Activated CD4-positive, CD25-positive, alpha-beta regulatory T cell treated with anti-CD3 and anti-CD28 coated beads, Interleukin-2, amount 50 U/mL, for 72 hours (primary cell): ENCODE data around the gene CAMK1D.
"Not testable (repeated sequence)": the region's sequence is repeated elsewhere in the genome, so short reads cannot be mapped to it uniquely, and the experiment has no call there.

ENCODE experiments used
- DNase-seq: peaks from one replicate; pipeline ENCODE4 v3.0.0; 2021

Gene CAMK1D

GRCh38 chr10:12341526-12341925, 7.8 kb upstream of the CAMK1D start:
- no peak for DNase-seq

DNA sequence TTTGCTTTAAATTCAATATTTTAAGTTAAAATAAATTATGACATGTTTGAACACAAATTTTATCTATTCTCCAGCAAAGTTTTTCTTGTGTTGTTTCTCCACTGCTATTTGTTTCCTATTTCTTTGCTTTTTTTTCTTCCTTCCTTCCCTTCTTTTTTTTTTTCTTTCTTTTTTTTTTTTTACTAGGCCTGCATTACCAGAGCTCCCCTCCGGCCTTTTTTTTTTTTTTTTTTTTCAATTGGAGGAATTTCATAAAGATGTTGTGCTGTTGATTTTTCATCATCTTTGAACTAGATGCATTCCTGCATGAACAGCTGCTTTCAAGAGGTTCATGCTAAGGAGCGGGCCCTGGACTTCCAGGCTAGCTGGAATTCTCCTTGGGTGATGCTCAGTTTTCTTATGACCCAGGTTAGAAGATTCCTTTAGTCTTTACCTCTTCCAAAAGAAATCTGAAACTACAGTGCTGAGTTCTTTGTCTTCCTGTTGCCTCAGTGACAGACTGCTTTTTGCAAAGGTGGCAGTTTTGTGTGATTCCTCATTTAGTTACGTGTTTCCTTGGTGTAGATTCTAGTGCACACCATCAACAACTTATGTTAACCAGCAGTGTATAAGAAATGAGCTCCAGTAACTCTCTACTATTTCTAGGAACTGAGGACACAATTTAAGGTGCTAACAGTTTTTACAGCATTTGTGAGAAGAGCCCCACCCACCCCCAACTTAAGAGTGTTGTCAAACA, 4.8 kb upstream of the CAMK1D start:
- DNase-seq = no peak

DNA sequence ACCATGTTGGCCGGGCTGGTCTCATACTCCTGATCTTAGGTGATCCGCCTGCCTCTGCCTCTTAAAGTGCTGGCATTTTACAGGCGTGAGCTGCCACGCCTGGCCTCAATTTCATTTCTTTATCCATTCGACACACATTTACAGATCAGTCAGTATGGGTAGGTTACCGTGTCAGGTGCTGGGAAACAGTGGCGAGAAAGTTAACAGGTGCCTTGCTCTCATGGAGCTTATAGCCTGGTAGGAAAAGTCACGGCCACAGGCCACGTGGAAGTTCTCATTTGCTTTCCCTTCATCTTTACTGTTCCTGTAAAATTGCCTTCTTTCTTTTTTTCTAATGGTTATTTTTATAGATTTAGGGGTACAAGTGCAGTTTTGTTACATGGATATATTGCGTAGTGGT, 2.6 kb upstream of the CAMK1D start:
- no peak for DNase-seq

DNA sequence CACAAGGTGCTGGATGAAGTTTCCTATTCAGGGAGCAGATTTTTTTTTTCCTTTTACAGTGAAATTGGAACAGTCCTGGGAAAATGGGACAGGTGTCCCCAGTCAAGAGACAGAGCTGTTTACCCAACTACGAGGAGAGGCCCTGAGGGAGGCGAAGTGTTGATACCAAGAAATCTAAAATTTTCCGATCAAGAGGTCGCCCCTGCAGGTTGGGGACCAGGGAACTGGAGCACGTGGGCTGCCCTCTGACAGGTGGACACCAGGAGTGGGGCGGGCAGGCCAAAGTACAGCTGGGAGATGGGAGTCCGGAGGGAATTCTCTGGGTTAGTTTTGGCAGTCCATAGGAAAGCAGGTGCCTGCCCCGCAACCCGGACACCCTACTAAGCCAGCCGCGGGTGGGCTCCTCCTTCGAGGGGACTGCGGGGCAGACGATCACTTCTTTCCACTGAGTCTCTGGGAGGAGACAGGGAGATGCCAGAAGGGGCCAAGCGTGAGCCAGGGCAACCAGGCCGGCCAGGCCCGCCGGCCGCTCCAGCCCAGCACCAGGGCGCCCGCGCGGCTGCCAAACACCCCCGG, 965 bp upstream of the CAMK1D start:
- DNase-seq = no peak

GRCh38 chr10:12349629-12350166, 351 bp downstream of the CAMK1D start:
- no peak for DNase-seq

GRCh38 chr10:12350167-12350872, 973 bp downstream of the CAMK1D start:
- DNase-seq = peak; percentile 40

DNA sequence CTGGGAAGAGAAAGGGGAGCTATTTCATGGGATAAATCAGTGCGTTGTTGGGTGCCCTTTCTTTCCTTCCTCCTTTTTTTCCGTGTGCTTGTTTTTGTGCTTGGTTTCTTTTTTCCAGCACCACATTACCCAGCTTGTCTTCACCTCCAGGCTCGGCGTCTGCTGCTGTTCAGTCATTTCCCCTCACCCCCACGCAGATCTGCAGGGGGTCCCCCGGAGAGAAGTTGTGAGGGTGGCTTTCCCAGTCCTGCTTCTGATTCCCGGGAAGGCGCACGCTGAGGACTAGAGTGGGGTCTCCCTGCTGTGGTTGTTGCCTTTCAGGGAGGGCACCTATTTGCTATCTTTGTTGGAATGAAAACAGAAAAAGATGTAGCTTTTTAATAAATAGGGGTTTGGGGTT, 1.6 kb downstream of the CAMK1D start:
- DNase-seq = no peak

DNA sequence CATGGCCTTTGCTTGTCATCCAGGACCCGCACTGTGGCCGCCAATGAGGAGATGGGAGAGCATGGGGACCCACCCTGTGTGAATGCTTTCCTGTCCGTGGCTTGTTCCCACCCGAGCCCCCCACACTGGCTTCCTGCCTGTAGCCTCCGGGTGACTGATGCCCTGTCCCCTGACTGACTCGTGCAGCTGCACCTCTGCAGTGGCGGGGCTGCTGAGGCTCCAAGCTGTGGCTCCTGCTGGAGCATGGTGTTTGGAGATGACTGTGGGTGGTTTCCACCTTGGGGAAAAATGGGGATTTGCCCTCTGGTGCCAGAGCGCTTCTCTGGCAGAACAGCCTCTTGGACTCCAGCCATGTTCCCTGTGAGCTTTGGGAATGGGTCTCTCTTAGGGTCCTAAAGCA, 2.1 kb downstream of the CAMK1D start:
- no peak for DNase-seq

DNA sequence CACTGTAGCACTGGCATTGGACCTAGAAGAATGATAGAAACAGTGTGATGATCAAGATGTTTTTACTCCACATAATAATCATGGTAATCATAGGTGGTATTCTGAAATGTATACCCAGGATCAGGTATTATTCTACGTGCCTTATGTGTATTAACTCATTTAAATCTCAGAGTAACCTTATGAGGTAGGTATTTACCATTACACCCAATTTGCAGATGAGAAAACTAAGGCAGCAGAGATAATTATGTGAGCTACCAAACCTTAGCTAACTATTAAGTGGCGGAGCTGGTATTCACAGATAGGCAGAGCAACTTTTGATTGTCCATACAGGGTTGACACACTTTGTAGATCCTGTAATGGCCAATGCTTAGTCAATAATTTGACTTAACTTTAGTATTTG, 2.5 kb downstream of the CAMK1D start:
- DNase-seq = no peak

GRCh38 chr10:12353399-12354242, 4.3 kb downstream of the CAMK1D start:
- DNase-seq = no peak

- not testable (repeated sequence) for DNase-seq
Observed at GRCh38 chr10:12354696-12355095, 5.3 kb downstream of the CAMK1D start.

GRCh38 chr10:12355384-12355783, 6.0 kb downstream of the CAMK1D start:
- no peak for DNase-seq

DNA sequence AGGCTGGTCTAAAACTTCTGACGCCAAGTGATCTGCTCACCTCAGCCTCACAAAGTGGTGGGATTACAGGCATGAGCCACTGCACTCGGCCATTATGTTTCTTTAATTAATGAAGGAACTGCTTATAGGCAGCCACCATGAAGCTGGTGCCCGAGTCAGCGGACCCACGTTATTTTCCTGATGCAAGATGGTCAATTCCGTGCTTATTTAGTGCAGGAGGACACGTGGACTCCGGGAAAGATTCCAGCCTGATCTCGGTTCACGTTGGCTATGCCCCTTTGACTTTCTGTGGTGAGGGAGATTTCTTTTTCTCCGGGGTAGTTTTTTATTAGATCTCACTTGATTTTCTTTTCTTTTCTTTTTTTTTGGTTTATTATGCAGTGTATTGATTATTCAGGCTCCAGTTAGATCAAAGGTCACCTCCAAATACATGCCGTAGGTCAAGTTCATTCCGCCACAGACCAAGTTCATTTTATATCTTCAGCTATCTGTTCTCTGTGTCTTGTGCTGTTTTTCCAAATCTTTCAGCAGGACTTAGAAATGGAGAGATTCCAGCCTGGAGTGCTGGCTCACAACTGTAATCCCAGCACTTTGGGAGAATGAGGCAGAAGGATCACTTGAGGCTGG, 8.3 kb downstream of the CAMK1D start:
- no peak for DNase-seq

- no peak for DNase-seq
Observed at GRCh38 chr10:12358863-12359564, 9.7 kb downstream of the CAMK1D start.

- no peak for DNase-seq
Observed at GRCh38 chr10:12360461-12360860, 11.1 kb downstream of the CAMK1D start.

GRCh38 chr10:12361115-12361514, 11.8 kb downstream of the CAMK1D start:
- not testable (repeated sequence) for DNase-seq

- DNase-seq = no peak
Observed at GRCh38 chr10:12364559-12364958, 15.2 kb downstream of the CAMK1D start.

DNA sequence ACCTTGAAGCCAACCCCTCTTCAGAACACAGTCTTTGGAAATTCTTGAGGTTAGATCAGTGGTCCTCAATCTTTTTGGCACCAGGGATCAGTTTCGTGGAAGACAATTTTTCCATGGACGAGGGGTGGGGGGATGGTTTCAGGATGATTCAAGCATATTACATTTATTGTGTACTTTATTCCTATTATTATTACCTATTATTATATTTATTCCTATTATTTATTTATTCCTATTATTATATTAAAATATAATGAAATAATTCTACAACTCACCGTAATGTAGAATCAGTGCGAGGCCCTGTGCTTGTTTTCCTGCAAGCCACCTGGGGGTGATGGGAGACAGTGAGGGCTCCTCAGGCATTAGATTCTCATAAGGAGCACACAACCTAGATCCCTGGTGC, 17.9 kb downstream of the CAMK1D start:
- no peak for DNase-seq

DNA sequence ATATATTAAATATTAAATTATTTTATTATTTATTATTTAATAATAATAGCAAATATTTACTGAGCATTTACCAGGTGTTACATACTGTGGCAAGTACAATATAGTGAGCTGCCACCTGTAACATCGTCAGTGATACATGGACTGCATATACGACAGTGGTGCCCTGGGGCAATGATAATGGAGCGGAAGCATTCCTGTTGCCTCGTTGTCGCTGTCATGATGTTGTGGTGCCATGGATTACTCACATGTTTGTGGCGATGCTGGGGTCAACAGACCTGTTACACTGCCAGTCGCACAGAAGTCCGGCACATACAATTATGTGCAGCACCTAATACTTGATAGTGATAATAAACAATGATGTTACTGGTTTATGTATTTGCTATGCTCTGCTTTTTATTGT, 20.6 kb downstream of the CAMK1D start:
- DNase-seq = no peak

DNA sequence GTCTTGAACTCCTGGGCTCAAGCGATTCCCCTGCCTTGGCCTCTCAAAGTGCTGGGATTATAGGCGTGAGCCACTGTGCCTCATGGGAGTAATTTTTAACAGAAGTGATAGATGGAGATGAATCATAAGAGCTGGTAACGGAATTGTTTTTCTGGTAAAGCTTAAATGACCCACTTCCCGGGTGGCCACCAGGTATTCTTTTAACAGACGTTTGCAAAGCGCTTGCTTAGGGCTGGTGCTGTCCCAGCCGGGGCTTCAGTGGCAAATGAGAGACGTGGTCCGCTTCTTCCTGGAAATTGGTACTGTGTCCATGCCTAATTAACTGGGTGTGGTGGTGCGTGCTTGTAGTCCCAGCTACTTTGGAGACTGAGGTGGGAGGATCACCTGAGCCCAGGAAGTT, 23.5 kb downstream of the CAMK1D start:
- no peak for DNase-seq

DNA sequence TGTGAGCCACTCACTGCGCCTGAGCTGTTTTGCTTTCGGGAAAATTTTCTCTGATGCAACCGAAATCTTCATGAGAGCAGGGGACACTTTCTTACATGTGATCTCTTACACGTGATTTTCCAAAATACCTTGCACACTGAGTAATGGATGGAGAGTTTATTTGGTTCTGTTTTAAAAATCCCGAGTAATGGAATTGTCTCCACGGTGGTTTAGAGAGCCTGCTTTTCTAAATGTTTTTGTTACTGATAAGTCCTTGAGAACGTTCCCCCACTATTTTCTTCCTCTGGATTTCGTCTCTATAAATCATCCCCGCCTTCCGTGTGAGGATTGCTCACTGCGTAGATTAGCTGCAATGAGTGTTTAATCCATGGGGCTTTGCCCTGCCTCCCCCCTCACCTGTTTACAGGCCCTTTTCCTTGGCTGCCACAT, 25.7 kb downstream of the CAMK1D start:
- no peak for DNase-seq

- no peak for DNase-seq
Observed at GRCh38 chr10:12376211-12376610, 26.9 kb downstream of the CAMK1D start.
